Activated CD8-positive, alpha-beta memory T cell treated with anti-CD3 and anti-CD28 coated beads, Interleukin-2, amount 10 ng/mL, durations not matched to agents 7 days and 5 days (primary cell): ENCODE data around the gene HYCC1. TPM values are rescaled to one million over a fixed set of nuclear protein-coding genes. Genes with fewer than 3 reads are reported as not detected.
"Not testable (repeated sequence)": the region's sequence is repeated elsewhere in the genome, so short reads cannot be mapped to it uniquely, and the experiment has no call there.

Experiments used
- ATAC-seq: fragments of 150-1000 bp; cut with Tn5 transposase; one replicate; pipeline ENCODE4 v1.10.0; 2021; ENCODE audit warnings: moderate library complexity
- CTCF ChIA-PET: fragments of 350-600 bp; sonication (Branson Sonifier 250); formaldehyde crosslinking; loops from one replicate; lab custom pipeline; 2021; ENCODE audit warnings: antibody characterized with exemption; lab: Charles Lee
- DNase-seq: peaks from one replicate; pipeline ENCODE4 v3.0.0-alpha.2; 2020
- H3K27ac Mint-ChIP-seq: one replicate; pipeline ENCODE4 v1.8.0; 2021; ENCODE audit warnings: mild to moderate bottlenecking, mixed read lengths
- H3K27me3 Mint-ChIP-seq: one replicate; pipeline ENCODE4 v1.8.0; 2021; ENCODE audit warnings: mixed read lengths
- H3K36me3 Mint-ChIP-seq: one replicate; pipeline ENCODE4 v1.8.0; 2021; ENCODE audit warnings: mild to moderate bottlenecking, mixed read lengths
- H3K4me1 Mint-ChIP-seq: one replicate; pipeline ENCODE4 v1.8.0; 2021; ENCODE audit warnings: mixed read lengths
- H3K4me3 Mint-ChIP-seq: one replicate; pipeline ENCODE4 v1.8.0; 2021; ENCODE audit warnings: mild to moderate bottlenecking, moderate library complexity, mixed read lengths
- H3K9me3 Mint-ChIP-seq: one replicate; pipeline ENCODE4 v1.8.0; 2022; ENCODE audit warnings: low read depth, mixed read lengths
- total RNA-seq, 2 experiments: library from RNA; stranded (reverse); gene quantifications; one replicate each; pipeline ENCODE4 v1.2.3, GENCODE V29; 2021

Gene HYCC1
- total RNA-seq, 2 experiments from 2014 or later, result 72.6 to 125 TPM

DNA sequence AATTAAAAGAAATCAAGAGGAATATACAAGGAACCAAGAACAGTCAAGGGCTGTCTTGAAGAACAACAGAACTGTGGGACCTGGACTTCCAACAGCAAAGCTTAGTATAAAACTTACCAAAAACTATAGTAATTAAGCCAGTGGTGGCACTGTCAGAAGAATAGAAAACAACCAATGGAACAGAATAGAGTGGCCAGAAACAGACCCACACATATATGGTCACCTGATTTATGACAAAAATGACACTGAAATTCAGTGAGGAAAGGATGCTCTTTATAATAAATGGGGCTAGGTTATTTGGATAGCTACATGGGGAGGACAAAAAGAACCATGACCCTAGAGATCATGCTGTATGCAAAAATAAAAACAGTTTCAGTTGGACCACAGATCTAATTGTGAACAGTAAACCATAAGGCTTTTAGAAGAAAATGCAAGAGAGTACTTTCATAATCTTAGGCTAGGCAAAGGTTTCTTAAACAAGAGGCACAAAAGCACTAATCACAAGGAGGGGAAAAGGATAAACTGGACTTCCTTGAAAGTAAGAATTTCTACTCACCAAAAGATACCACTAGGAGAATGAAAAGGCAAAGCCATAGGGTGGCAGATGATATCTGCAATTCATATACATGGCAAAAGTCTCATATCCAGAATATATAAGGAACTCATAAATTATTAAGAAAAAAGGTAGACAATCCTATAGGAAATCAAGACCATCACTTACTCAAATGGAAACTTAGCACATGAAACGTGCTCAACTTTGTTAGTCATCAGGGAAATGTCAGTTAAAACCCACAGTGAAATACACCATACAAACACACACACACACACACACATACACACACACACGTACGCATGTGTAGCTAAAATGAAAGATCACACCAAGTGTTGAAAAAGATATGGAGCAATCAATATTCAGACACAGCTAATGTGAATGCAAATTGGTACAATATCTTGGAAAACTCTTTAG, 20.8 kb downstream of the HYCC1 start:
- H3K36me3 Mint-ChIP-seq, result peaks cover 59% of the 10 kb centered on the region
- CTCF ChIA-PET, result interaction anchor here (1.1 to 1.7 kb wide), 2 partner anchors 8 to 10 kb away, joined by 3 to 4 read pairs; no protein-coding TSS in a partner anchor
- peak; percentile 61 for DNase-seq
- H3K27me3 Mint-ChIP-seq, result no peaks in the 10 kb centered on the region
- H3K4me1 Mint-ChIP-seq, result peaks cover 49% of the 10 kb centered on the region
- ATAC-seq, result peak; percentile 65
- H3K27ac Mint-ChIP-seq, result peak overlapping the region; percentile 72
- H3K4me3 Mint-ChIP-seq, result peak overlapping the region; percentile 8
- H3K9me3 Mint-ChIP-seq, result peaks cover 3% of the 10 kb centered on the region

DNA sequence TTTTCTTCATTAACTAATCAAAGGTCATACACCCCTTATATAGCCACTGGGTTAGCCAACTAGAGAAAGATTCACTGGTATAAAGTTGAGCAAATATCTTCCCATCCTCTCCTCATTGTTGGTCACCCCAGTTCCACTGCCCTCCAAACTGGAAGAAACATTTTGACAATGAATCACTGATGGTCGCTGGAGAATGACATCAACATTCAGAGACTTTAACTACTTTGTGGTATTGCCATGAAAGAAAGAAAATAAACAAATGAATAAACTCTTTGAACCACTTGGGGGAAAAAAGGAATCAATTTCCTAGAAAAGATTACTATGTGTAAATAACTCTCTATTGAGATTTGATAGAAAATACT, 23.4 kb downstream of the HYCC1 start:
- ATAC-seq (no peak), DNase-seq (no peak)
- no peak overlapping the region for H3K4me3 Mint-ChIP-seq
- H3K27me3 Mint-ChIP-seq, result no peaks in the 10 kb centered on the region
- H3K27ac Mint-ChIP-seq, result no peak overlapping the region
- H3K36me3 Mint-ChIP-seq, result peaks cover 50% of the 10 kb centered on the region
- peaks cover 38% of the 10 kb centered on the region for H3K4me1 Mint-ChIP-seq
- peaks cover 3% of the 10 kb centered on the region for H3K9me3 Mint-ChIP-seq
- CTCF ChIA-PET, result no interaction called here

GRCh38 chr7:22989643-22990587, 24.0 kb downstream of the HYCC1 start:
- CTCF ChIA-PET, result no interaction called here
- Mint-ChIP-seq H3K9me3 (peaks cover 5% of the 10 kb centered on the region), H3K36me3 (peaks cover 48% of the 10 kb centered on the region), H3K4me1 (peaks cover 33% of the 10 kb centered on the region), H3K4me3 (no peak overlapping the region), H3K27me3 (no peaks in the 10 kb centered on the region), H3K27ac (peak overlapping the region; percentile 10)
- ATAC-seq, result no peak
- no peak for DNase-seq

DNA sequence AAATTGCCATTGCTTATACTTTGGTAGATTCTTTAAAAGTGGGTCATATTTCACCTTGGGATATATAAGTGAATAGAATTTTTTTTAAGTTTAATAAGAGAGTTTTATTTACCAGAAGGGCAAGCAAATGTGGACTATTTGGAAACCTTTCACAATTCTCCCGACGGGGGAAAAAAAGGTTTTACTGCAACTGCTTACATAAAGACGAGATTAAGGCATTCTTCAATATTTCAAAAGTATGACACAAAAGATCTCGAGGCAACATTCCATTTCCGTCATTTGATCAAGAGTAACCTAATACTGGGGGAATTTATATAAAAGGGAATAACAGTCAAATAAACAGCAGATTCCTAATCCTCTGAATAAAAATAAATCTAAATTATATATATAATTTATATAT, 28.5 kb downstream of the HYCC1 start:
- Mint-ChIP-seq H3K9me3 (peaks cover 3% of the 10 kb centered on the region), H3K4me3 (no peak overlapping the region), H3K27me3 (no peaks in the 10 kb centered on the region), H3K27ac (no peak overlapping the region), H3K4me1 (peaks cover 6% of the 10 kb centered on the region), H3K36me3 (peaks cover 46% of the 10 kb centered on the region)
- DNase-seq (no peak), ATAC-seq (no peak)
- CTCF ChIA-PET, result interaction anchor here (1.1 to 1.5 kb wide), 2 partner anchors 9 to 126 kb away, joined by 3 read pairs; no protein-coding TSS in a partner anchor

GRCh38 chr7:22983257-22983855, 30.6 kb downstream of the HYCC1 start:
- Mint-ChIP-seq H3K4me3 (no peak overlapping the region), H3K4me1 (no peaks in the 10 kb centered on the region), H3K9me3 (peaks cover 3% of the 10 kb centered on the region), H3K36me3 (peaks cover 32% of the 10 kb centered on the region), H3K27ac (no peak overlapping the region), H3K27me3 (no peaks in the 10 kb centered on the region)
- ATAC-seq (no peak), DNase-seq (no peak)
- CTCF ChIA-PET, result no interaction called here

GRCh38 chr7:22980422-22980821, 33.5 kb downstream of the HYCC1 start:
- Mint-ChIP-seq H3K4me1 (no peaks in the 10 kb centered on the region), H3K9me3 (peaks cover under 1% of the 10 kb centered on the region), H3K36me3 (peaks cover 41% of the 10 kb centered on the region), H3K27me3 (no peaks in the 10 kb centered on the region), H3K27ac (no peak overlapping the region), H3K4me3 (no peak overlapping the region)
- CTCF ChIA-PET, result no interaction called here
- ATAC-seq (no peak), DNase-seq (no peak)

GRCh38 chr7:22979861-22980260, 34.1 kb downstream of the HYCC1 start:
- ATAC-seq, result no peak
- no peaks in the 10 kb centered on the region for H3K9me3 Mint-ChIP-seq
- CTCF ChIA-PET, result no interaction called here

DNA sequence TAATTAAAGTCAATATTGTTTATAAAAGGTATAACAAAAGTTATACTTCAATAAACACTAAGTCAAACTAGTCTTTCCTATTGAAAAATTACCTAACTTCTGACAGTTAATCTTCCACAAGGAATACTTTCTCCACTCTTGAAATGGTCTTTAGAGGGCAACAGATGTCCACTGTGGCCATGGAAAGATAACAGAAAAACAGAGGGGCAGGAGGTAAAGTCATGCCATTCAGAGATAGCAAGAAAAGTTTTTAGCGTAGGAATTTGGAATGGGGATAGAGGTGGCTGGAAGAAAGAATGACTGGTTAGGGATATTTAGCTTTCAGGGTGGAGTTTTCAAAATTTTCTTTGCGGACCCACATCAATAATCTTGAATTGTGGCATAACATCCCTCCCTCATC, 34.7 kb downstream of the HYCC1 start:
- Mint-ChIP-seq H3K27me3 (no peaks in the 10 kb centered on the region), H3K4me3 (no peak overlapping the region), H3K4me1 (no peaks in the 10 kb centered on the region), H3K36me3 (peaks cover 40% of the 10 kb centered on the region), H3K9me3 (no peaks in the 10 kb centered on the region), H3K27ac (no peak overlapping the region)
- ATAC-seq, result no peak
- no peak for DNase-seq
- CTCF ChIA-PET, result no interaction called here

More at GRCh38 chr7:22979861-22980260, 34.1 kb downstream of the HYCC1 start:
- Mint-ChIP-seq H3K4me3 (no peak overlapping the region), H3K4me1 (no peaks in the 10 kb centered on the region), H3K27ac (no peak overlapping the region), H3K27me3 (no peaks in the 10 kb centered on the region), H3K36me3 (peaks cover 41% of the 10 kb centered on the region)
- DNase-seq, result no peak

DNA sequence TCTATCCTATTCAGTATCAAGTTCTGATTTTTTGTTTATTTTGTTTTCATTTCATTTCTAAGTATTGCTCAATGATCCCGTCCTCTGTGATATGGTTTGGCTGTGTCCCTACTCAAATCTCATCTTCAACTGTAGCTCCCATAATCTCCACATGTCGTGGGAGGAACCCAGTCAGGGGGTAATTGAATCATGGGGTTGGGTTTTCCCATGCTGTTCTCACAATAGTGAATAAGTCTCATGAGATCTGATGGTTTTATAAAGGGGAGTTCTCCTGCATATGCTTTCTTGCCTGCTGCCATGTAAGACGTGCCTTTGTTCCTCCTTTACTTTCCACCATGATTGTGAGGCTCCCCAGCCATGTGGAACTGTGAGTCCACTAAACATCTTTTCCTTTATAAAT, 39.3 kb downstream of the HYCC1 start:
- H3K4me1 Mint-ChIP-seq, H3K27me3 Mint-ChIP-seq, DNase-seq, H3K9me3 Mint-ChIP-seq, H3K4me3 Mint-ChIP-seq, H3K27ac Mint-ChIP-seq, ATAC-seq, CTCF ChIA-PET: not testable (repeated sequence)
- peaks cover 51% of the 10 kb centered on the region for H3K36me3 Mint-ChIP-seq

DNA sequence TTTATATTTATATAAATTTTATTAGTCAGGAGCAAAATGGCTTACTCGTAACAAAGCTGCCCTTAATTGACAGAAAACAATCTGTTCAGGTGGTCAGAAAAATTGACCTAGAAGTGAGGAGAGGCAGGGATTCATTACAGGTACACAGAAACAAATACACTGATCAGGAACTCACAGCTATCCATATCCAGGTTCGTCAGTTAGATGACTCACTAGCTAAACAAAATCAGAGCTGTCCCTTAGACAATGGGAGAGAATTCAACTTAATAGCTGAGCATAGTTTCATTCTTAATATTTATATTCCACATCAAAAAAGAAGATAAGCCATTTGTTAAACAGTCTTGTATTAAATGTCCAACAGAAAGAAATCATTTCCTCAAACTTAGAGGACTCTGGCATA, 41.7 kb downstream of the HYCC1 start:
- H3K27ac Mint-ChIP-seq, result no peak overlapping the region
- H3K9me3 Mint-ChIP-seq, result no peaks in the 10 kb centered on the region
- ATAC-seq, result no peak
- H3K36me3 Mint-ChIP-seq, result peaks cover 62% of the 10 kb centered on the region
- CTCF ChIA-PET, result interaction anchor here (0.7 kb wide), 1 partner anchor 23 kb away, joined by 3 read pairs; no protein-coding TSS in a partner anchor
- H3K4me1 Mint-ChIP-seq, result no peaks in the 10 kb centered on the region
- H3K4me3 Mint-ChIP-seq, result no peak overlapping the region
- H3K27me3 Mint-ChIP-seq, result no peaks in the 10 kb centered on the region
- no peak for DNase-seq

- CTCF ChIA-PET, result no interaction called here
- Mint-ChIP-seq H3K27ac (no peak overlapping the region), H3K4me1 (no peaks in the 10 kb centered on the region), H3K36me3 (peaks cover 46% of the 10 kb centered on the region), H3K27me3 (no peaks in the 10 kb centered on the region), H3K4me3 (no peak overlapping the region), H3K9me3 (no peaks in the 10 kb centered on the region)
- no peak for ATAC-seq
- DNase-seq, result no peak
Measured at GRCh38 chr7:22969010-22969431, 44.9 kb downstream of the HYCC1 start.
